GM18868 (cell line): ENCODE results near the gene ILF2.
A peak's percentile ranks its signal among the peaks of the same experiment; 100 is the strongest.
"Not testable (repeated sequence)": the region's sequence is repeated elsewhere in the genome, so short reads cannot be mapped to it uniquely, and the experiment has no call there.

Experiments
- ATAC-seq: cut with Tn5 transposase; IDR thresholded peaks from one replicate; pipeline ENCODE4 v1.9.1; 2021; ENCODE audit warnings: mild to moderate bottlenecking, moderate library complexity; ENCODE audit not compliant: unreplicated experiment

Gene ILF2

DNA sequence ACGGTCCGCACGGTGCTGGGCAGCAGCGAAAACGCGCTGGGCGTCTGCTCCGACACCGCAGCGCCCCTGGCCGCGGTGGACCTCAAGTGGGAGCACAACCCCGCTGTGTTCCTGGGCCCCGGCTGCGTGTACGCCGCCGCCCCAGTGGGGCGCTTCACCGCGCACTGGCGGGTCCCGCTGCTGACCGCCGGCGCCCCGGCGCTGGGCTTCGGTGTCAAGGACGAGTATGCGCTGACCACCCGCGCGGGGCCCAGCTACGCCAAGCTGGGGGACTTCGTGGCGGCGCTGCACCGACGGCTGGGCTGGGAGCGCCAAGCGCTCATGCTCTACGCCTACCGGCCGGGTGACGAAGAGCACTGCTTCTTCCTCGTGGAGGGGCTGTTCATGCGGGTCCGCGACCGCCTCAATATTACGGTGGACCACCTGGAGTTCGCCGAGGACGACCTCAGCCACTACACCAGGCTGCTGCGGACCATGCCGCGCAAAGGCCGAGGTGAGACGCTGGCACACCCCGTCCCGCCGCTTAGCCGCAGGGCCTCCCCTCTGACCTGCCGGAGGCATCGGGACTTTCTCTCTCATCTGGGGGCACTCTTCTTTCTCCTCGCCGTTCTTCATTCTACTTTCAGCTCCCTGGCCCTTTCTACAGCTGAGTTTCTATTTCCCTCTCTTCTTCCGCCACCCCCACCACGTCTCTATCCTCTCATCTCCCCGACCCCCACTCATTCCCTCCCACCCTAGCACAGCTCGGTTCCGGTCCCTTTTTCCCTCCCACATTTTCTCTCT is 8.7 kb upstream of the ILF2 start:
- no peak for ATAC-seq

DNA sequence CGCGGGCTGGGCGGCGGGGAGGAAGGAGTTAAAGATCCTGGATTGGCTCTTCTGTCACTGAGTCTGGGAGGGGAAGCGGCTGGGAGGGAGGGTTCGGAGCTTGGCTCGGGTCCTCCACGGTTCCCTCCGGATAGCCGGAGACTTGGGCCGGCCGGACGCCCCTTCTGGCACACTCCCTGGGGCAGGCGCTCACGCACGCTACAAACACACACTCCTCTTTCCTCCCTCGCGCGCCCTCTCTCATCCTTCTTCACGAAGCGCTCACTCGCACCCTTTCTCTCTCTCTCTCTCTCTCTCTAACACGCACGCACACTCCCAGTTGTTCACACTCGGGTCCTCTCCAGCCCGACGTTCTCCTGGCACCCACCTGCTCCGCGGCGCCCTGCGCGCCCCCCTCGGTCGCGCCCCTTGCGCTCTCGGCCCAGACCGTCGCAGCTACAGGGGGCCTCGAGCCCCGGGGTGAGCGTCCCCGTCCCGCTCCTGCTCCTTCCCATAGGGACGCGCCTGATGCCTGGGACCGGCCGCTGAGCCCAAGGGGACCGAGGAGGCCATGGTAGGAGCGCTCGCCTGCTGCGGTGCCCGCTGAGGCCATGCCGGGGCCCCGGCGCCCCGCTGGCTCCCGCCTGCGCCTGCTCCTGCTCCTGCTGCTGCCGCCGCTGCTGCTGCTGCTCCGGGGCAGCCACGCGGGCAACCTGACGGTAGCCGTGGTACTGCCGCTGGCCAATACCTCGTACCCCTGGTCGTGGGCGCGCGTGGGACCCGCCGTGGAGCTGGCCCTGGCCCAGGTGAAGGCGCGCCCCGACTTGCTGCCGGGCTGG is 7.9 kb upstream of the ILF2 start, which contains the start of gene NPR1:
TSS of gene NPR1 (plus strand) at position 170 of the 818 bp plus-strand sequence. CDS start at position 591, 421 bp downstream.
- no peak for ATAC-seq

DNA sequence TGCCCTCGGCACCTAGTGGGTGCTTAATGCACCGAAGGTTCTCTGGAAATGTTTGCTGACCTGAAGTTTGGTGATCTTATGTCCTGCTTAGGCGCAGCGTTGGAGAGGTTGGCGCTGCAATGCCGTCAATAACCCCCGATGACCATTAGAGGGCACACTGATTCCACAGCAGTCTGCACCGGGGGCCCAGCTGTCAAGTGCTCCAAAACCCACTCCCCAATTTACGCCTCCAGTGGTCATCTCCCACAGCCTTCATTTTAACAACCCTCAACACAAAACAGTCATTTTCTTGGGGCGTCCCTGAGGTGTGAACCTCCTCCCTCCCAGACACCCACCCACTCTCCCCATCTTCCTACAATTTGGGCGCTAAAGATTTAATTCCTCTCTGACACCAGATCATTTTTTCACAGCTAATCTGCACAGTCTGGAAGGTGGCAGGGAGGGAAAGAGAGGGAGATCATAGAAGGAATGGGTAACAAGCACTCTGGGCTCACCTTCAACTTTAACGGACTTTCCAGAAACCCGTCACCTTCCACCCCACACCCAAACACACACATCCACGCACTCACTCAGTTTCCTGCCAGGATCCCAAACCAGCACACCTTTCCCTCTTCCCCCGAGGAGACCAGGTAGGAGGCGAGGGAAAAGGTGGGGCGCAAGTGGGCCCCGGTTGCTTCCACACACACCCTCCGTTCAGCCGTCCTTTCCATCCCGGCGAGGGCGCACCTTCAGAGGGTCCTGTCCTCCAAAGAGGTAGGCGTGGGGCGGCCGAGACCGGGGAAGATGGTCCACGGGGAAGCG is 7.1 kb upstream of the ILF2 start:
- no peak for ATAC-seq

DNA sequence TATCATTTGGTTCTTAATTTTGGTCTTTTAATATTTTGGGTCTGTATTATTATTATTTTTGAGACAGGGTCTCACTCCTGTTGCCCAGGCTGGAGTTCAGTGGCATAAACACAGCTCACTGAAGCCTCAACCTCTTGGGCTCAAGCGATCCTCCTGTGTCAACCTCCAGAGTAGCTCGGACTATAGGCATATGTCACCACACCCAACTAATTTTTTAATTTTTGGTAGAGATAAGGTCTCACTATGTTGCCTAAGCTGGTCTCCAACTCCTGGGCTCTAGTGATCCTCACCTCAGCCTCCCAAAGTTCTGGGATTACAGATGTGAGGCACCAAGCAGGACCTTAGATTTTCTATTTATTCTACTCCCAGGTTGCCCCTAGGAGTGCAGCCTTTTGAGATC is 2.7 kb upstream of the ILF2 start:
- ATAC-seq, result no peak

DNA sequence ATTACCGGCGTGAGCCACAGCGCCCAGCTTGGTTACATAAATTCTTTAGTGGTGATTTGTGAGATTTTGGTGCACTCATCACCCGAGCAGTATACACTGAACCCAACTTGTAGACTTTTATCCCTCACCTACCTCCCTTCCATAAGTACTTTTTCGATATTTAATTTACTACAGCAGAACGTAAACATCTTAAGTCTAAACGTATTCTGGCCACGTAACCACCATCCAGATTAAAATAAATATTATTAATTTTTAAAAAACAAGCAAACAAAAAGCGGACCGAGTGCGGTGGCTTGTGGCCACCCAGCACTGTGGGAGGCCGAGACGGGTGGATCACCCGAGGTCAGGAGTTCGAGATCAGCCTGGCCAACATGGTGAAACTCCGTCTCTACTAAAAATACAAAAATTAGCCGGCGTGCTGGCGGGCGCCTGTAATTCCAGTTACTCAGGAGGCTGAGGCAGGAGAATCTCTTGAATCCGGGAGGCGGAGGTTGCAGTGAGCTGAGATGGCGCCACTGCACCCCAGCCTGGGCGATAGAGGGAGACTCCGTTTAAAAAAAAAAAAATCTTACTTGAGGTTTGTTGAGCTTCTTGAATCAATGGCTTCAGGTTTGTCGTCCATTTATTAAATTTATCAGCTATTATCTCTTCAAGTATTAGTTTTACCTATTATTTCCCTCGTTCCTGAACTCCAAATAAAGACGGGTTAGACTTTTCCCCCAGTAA is 998 bp upstream of the ILF2 start:
- ATAC-seq, result peak; percentile 13

DNA sequence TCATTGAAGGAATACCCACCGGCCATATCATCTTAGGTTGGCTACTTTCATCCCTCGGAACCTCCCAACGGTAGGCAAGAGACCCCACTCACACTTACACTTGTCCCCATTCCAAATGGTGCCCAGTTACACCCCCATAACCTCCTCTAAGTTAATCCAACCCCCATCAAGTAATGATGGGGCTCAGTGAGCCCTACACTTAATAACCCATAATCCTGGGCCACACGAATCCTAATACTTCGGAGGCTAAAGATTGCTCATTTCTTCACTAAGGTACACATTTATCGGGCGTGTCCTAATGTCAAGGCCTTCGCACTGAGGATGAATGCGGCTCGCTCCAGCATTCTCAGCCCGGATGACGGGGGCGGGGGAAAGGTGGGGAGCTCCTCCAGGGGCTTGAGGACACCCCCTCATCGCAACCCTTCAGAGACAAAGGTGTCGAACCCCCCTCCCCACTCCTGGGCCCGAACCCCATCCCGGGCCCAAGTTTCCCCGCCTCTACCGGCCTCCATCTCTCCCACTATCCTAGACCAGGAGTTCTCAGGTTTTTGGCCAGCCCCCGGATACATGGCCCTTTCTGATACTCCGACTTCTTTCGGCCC is 435 bp downstream of the ILF2 start:
- no peak for ATAC-seq

DNA sequence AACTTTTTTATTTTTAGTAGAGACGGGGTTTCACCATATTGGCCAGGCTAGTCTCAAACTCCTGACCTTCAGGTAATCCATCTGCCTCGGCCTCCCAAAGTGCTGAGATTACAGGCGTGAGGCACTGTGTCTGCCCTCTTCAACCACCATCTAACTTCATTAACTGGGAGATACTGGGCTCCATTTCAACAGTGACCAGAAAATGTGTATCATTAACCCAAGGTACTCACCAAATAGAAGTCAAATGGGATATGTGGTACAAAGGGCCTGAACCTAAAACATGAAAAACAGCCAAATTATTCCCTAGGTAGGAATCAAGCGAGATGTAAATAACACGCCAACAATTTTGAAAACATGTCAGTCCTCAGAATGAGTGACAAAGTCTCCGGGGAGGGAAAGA is 1.2 kb downstream of the ILF2 start:
- no peak for ATAC-seq

DNA sequence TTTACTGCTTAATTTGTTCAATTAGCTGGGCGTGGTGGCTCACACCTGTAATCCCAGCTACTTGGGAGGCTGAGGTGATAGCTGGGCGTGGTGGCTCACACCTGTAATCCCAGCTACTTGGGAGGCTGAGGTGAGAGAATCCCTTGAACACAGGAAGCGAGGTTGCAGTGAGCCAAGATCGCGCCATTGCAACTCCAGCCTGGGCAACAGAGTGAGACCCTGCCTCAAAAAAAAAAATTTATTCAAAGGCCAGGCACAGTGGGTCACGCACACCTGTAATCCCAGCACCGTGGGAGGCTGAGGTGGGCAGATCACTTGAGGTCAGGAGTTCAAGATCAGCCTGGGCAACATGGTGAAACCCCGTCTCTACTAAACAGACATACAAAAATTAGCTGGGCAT is 2.1 kb downstream of the ILF2 start:
- not testable (repeated sequence) for ATAC-seq

DNA sequence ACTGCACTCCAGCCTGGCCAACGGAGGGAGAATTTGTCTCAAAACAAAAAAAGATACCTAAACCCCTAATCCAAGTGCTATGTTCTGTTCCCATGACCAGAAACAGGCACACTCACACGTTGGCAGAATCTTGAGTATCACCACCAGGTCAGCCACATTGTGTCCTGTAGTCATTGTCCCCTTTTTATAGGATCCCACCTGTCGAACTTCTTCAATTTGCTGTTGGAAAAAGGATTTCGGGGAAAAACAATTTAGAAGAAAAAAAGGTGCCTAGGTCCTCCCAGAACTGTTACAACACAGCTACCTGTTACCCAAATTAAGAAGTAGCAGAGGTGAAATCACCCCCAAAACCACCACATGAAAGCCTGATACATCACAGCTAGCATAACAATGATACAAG is 3.4 kb downstream of the ILF2 start:
- no peak for ATAC-seq

DNA sequence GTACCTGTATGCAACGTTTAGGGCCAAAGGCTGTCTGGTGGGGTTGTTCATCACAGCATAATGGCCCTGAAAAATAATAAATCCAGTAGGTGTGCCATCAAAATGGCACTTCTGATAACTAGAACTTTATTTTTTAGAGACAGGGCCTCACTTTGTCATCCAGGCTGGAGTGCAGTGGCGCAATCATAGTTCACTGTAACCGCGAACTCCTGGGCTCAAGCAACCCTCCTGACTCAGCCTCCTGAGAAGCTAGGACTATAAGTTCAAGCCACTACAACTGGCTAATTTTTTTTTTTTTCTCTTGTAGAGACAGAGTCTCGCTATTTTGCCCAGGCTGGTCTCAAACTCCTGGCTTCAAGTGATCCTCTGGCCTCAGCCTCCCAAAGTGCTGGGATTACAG is 7.6 kb downstream of the ILF2 start:
- ATAC-seq, result no peak

DNA sequence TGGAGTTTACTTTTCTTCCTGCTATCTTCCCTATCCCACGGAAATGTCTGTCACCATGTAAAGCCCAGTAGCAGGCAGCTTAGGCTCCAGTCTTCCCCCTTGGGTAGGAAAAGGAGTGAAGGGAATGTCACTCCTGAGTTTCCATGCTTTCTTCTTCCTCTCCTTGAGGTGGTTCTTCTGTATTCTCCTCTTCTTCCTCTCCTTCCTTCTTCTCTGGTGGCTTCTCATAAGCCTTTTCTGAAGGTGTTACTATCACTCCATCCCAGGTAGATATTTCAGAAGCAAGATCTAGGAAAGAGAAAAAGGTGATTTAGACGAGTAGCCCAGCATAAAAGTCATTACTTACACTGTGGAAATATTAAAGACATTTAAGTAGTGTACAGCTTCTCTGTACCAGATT is 8.5 kb downstream of the ILF2 start:
- ATAC-seq, result no peak

DNA sequence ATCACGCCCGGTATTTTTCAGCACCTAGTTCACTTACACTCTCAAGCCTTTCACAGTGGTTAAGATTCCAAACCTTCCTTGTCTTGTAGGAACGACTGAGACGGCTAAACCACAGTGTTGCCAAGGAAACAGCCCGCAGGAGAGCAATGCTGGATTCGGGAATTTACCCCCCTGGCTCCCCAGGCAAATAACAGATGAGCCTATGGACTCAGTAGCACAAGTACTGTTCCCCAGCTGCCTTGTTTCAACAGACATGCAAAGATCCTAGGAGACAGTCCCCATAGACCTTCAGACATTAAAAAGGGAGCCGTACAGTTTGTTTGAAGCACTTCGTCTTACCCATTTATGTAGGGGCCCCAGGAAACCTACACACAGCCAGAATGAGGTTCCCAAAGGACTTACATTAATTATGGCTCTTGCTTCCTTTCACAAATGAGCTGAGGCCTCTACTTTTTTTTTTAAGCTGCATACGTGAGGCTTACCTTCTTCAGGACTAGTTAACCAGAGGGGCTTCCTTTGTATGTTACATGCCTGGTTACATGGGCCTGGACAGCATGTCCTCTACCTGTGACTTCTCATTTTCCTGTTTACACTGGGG is 9.6 kb downstream of the ILF2 start:
- ATAC-seq, result no peak

DNA sequence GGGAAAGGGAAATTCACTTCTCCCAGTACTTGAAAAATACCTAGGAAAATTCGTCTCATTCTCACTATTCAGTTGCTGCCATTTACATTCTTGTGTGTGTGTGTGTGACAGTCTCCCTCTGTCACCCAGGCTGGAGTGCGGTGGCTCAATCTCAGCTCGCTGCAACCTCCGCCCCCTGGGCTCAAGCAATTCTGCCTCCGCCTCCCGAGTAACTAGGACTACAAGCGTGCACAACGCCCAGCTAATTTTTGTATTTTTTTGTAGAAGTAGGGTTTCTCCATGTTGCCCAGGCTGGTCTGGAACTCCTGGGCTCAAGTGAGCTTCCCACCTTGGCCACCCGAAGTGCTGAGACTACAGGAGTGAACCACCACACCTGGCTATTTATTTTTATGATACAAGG is 11.1 kb downstream of the ILF2 start:
- ATAC-seq, result no peak

DNA sequence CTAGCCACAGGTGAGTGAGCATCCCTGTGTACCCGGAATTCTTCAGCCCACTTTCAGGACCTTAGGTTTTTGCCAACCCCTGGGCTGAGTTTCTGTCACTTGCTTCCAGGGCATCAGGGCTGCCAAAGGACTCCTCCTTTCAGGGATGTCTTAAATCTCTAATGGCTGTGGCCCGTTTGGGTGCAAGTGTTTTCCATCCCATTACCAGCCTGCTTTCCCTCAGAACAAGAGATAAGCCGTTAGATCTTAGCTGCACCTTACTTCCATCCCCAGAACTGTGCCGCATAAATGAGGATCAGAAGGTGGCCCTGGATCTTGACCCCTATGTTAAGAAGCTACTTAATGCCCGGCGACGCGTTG is 11.6 kb downstream of the ILF2 start:
- ATAC-seq, result no peak

DNA sequence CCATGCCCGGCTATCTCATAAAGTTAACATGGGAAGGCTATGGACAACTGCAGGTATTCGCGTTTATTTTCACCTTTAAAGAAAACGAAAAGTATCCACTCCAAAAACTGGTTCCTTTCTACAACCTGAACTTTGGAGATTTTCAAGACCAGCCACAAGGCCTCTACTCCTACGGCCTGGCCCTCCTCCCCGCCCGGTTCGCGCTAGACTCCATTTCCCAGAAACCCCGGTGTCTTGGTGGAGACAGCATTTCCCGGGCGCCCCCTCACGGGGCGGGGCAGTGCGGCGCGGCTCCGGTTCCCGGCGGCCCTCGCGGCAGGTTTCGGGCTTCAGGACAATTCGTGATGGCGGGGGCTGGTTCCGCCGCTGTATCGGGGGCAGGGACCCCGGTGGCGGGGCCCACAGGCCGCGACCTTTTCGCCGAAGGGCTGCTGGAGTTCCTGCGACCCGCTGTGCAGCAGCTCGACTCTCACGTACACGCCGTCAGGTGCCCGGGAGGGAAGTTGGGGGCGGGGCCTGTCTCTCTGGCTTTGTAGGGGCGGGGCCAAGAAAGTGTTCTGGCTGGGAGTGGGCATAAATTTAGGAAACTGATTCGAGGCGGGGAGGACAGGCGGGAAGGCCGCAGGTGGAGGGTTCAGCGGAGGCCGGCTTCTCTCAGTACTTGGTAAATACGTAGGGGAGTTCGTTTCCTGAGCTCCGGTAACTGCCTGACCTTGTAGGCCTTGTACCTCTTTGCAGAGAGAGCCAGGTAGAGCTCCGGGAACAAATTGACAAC is 12.2 kb downstream of the ILF2 start, which contains the start of gene SNAPIN:
TSS of gene SNAPIN (plus strand) at position 304 of the 775 bp plus-strand sequence. CDS start at position 345, 41 bp downstream.
- ATAC-seq, result peak; percentile 94

DNA sequence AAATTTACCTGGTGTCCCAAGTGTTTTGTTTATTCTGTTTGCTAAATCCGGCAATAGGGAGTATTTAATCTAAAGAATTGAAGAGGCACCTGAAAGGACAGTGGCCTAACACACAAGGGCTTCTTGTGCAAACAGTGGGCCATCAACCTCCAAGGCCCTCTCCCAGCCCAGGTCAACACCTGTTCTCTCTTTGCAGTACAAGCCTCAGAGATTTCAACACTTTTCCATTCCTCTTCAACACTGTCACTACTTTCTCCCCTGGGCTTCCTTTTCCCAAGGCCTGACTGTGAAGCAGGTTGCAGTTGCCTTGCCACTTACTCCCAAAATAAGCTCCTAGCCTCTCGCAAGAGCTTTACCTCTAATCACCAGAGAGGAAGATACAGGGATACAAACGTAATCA is 15.5 kb downstream of the ILF2 start:
- no peak for ATAC-seq

DNA sequence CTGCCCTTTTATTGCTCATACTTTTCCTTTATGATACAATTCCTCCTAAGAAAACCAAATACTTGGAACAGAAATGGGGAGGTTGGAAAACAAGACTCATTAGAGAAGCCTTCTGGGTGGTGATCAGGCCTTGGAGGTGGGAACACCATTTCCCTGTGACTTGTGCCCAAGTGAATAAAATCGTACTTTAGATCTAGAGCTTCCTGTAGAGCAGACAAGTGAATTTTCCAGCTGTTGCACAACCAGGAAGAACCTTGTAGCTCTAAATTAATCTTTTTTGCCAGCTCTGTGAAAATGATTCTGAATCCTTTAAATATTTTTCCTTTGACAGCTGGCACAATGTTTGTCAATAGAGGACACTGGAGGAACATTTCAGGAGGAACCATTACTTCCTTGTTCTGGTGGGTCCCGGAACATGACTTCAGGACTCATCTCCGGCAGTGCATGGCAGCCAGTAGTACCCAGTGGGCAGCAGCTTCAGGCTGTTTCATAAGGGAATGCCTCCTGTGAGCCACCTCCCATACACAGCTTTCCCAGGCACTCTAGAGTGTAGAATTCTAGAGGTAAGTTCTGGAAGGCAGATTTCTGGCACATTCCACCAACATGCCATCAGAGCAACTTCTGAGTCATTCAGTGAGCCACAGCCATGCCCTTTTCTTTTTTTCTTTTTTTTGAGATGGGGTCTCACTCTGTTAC is 17.8 kb downstream of the ILF2 start:
- ATAC-seq, result no peak

DNA sequence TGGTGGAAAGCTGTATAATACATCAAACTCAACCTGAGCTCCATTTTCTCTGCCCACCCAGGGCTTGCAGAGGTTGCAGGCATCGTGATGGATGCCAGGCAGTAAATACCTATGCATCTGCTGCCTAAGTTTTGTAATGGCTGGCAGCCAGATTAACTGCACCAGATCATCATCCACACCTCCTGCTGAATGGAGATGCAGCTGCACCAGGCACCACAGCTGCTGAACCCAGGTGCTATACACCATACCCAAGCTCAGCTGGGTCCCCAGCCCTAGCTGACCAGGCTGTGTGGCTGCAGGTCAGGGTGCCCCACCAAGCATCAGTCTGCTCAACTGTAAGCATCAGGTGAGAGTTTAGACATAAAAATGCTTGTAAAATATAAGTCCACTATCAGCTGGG is 19.0 kb downstream of the ILF2 start:
- no peak for ATAC-seq

DNA sequence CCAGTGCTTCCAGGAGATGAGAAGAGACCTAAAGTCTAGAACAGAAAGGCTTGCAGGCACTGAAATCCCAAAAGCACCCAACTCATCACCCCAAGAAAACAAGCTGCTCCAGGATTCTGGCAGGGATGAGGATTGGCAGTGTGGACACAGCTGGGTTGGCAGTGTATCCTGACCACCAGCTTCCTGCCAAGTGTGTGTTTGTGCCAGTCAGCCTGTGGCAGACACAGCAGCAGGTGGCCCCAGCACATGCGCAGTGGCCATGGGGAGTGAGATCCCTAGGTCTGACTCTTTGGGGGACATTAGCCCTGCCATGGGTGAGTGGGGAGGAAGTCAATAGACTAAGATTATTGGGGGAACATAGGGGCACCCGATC is 20.9 kb downstream of the ILF2 start:
- ATAC-seq, result no peak
